Measurements from ENCODE around the gene PRMT6.

- TF ChIP-seq FOXK2 (IDR thresholded peaks at IDR 0.05) (no peak), BHLHE40 (IDR thresholded peaks at IDR 0.05; ENCODE audit: borderline replicate concordance) (no peak), SP1 (IDR thresholded peaks at IDR 0.05) (no peak), SUZ12 (IDR thresholded peaks at IDR 0.05) (no peak), FOXA1 (IDR thresholded peaks at IDR 0.05) (no peak)
These were observed 40.0 kb upstream of the PRMT6 start for GRCh38 chr1:107016376-107016978.
